Measurements from ENCODE around the gene ATP6V0E1.

ATP6V0E1 gene

GRCh38 chr5:172943906-172944305 is 39.7 kb upstream of the ATP6V0E1 start:
- H3K9me3 ChIP-seq (ENCODE audit: control insufficient read depth, low read length) = no peaks in the 10 kb centered on the region
- DNase-seq = no peak
- no peak overlapping the region for H3K27ac ChIP-seq (ENCODE audit: insufficient read depth, low read length, poor library complexity, severe bottlenecking)
- no peaks in the 10 kb centered on the region for H3K4me1 ChIP-seq (ENCODE audit: control insufficient read depth, insufficient read depth, low read length, poor library complexity, severe bottlenecking)
- H3K4me3 ChIP-seq (ENCODE audit: insufficient read depth, low read depth, low read length, poor library complexity, severe bottlenecking) = no peak overlapping the region
- H3K36me3 ChIP-seq (ENCODE audit: control insufficient read depth, insufficient read depth, low read length) = peaks cover 9% of the 10 kb centered on the region
- H3K27me3 ChIP-seq (replicated peaks; ENCODE audit: control insufficient read depth, insufficient read depth, low read length, poor library complexity, severe bottlenecking) = no peaks in the 10 kb centered on the region

DNA sequence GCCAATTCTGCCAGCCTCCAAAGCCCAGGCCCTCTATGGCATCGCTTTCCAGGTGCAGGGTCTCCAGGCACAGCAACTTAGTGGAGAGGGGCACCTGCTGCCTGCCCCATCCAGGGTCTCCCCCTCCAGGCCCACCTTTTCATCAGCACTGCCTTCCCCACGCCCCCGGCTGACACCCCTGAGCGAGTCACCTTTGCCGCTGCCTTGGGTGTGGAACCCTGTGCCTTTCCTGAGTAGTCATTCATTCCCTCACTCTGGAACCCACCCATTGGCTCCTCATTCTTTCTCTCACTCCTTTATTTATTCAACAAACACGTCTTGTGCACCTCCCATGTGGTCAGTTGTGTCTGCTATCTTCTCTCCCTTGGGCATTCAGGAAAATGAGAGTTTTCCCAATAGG is 38.8 kb upstream of the ATP6V0E1 start:
- DNase-seq = no peak
- Histone ChIP-seq H3K27ac (ENCODE audit: insufficient read depth, low read length, poor library complexity, severe bottlenecking) (no peak overlapping the region), H3K36me3 (ENCODE audit: control insufficient read depth, insufficient read depth, low read length) (peaks cover 9% of the 10 kb centered on the region), H3K4me1 (ENCODE audit: control insufficient read depth, insufficient read depth, low read length, poor library complexity, severe bottlenecking) (no peaks in the 10 kb centered on the region), H3K27me3 (replicated peaks; ENCODE audit: control insufficient read depth, insufficient read depth, low read length, poor library complexity, severe bottlenecking) (no peaks in the 10 kb centered on the region), H3K9me3 (ENCODE audit: control insufficient read depth, low read length) (no peaks in the 10 kb centered on the region), H3K4me3 (ENCODE audit: insufficient read depth, low read depth, low read length, poor library complexity, severe bottlenecking) (no peak overlapping the region)

DNA sequence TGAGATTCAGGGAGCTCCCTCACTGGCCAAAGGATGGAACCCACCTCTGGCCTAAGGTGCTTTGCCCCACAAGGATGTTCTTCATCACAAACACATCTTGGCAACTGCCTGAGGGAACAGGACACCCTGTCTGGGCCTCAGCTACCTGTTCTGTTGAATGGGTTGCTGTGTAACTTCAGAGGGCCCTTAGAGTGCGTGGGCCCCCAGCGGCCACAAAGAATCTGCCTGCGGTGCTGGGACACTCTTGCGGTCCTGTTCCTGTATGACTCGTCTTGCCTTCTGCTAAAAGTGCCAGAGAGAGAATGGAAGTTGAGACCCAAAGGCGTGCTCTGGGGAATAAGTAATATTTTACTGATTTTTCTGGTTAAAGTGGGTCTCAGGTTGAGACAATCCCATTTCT is 38.4 kb upstream of the ATP6V0E1 start:
- DNase-seq = no peak
- Histone ChIP-seq H3K27me3 (replicated peaks; ENCODE audit: control insufficient read depth, insufficient read depth, low read length, poor library complexity, severe bottlenecking) (no peaks in the 10 kb centered on the region), H3K4me1 (ENCODE audit: control insufficient read depth, insufficient read depth, low read length, poor library complexity, severe bottlenecking) (no peaks in the 10 kb centered on the region), H3K36me3 (ENCODE audit: control insufficient read depth, insufficient read depth, low read length) (peaks cover 9% of the 10 kb centered on the region), H3K4me3 (ENCODE audit: insufficient read depth, low read depth, low read length, poor library complexity, severe bottlenecking) (no peak overlapping the region), H3K9me3 (ENCODE audit: control insufficient read depth, low read length) (no peaks in the 10 kb centered on the region), H3K27ac (ENCODE audit: insufficient read depth, low read length, poor library complexity, severe bottlenecking) (no peak overlapping the region)

GRCh38 chr5:172946146-172946545 is 37.4 kb upstream of the ATP6V0E1 start:
- H3K36me3 ChIP-seq (ENCODE audit: control insufficient read depth, insufficient read depth, low read length) = peaks cover 10% of the 10 kb centered on the region
- H3K9me3 ChIP-seq (ENCODE audit: control insufficient read depth, low read length) = no peaks in the 10 kb centered on the region
- H3K27ac ChIP-seq (ENCODE audit: insufficient read depth, low read length, poor library complexity, severe bottlenecking) = no peak overlapping the region
- no peaks in the 10 kb centered on the region for H3K27me3 ChIP-seq (replicated peaks; ENCODE audit: control insufficient read depth, insufficient read depth, low read length, poor library complexity, severe bottlenecking)
- H3K4me3 ChIP-seq (ENCODE audit: insufficient read depth, low read depth, low read length, poor library complexity, severe bottlenecking) = no peak overlapping the region
- H3K4me1 ChIP-seq (ENCODE audit: control insufficient read depth, insufficient read depth, low read length, poor library complexity, severe bottlenecking) = no peaks in the 10 kb centered on the region
- DNase-seq = no peak

DNA sequence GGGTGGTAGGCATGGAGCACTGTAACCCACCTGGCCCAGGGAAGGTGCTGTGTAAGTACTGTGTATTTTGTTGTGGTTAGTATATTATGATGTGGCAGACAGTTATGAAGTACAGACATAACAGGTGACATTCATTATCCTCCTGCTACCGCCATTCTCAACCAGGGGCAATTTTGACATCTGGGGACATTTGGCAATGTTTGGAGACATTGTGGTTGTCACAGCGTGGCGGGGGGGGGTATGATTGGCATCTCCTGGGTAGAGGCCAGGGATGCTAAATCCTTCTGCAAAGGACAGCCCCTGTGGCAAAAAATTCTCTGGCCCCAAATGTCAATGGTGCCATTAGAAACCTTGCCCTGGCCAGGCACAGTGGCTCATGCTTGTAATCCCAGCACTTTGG is 34.1 kb upstream of the ATP6V0E1 start:
- H3K9me3 ChIP-seq (ENCODE audit: control insufficient read depth, low read length) = no peaks in the 10 kb centered on the region
- H3K36me3 ChIP-seq (ENCODE audit: control insufficient read depth, insufficient read depth, low read length) = peaks cover 17% of the 10 kb centered on the region
- no peak overlapping the region for H3K27ac ChIP-seq (ENCODE audit: insufficient read depth, low read length, poor library complexity, severe bottlenecking)
- DNase-seq = no peak
- H3K27me3 ChIP-seq (replicated peaks; ENCODE audit: control insufficient read depth, insufficient read depth, low read length, poor library complexity, severe bottlenecking) = no peaks in the 10 kb centered on the region
- H3K4me3 ChIP-seq (ENCODE audit: insufficient read depth, low read depth, low read length, poor library complexity, severe bottlenecking) = no peak overlapping the region
- H3K4me1 ChIP-seq (ENCODE audit: control insufficient read depth, insufficient read depth, low read length, poor library complexity, severe bottlenecking) = no peaks in the 10 kb centered on the region

DNA sequence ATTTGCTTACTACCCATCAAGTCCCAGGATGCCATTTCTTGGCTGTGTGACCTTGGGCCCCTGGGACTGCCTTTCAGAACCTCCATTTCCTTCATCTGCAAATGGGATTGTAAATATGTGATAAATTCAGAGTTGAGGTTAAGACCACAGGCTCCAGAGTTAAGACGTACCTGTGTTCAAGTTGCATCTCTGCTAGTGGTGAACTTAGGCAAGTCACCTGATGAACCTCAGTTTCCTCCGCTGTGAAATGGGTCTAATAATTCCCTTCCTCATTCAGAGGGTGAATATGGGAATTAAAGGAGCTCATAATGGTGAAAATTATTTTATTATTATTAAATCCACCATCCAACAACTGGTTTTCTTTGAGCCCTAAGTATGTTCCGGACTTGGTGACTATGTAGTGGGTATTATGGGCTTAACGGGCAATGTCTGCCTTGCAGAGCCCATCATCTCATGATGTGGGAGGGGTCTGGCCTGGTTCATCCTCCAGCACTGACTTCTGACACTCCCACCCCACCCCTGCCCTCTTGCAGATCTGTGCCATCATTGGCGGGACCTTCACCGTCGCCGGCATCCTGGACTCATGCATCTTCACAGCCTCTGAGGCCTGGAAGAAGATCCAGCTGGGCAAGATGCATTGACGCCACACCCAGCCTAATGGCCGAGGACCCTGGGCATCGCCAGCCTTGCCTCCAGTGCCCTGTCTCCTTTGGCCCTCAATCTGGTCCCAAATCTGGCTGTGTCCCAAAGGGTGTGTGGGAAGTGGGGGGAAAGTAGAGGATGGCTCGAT is 33.2 kb upstream of the ATP6V0E1 start:
- no peaks in the 10 kb centered on the region for H3K4me1 ChIP-seq (ENCODE audit: control insufficient read depth, insufficient read depth, low read length, poor library complexity, severe bottlenecking)
- H3K27me3 ChIP-seq (replicated peaks; ENCODE audit: control insufficient read depth, insufficient read depth, low read length, poor library complexity, severe bottlenecking) = no peaks in the 10 kb centered on the region
- peaks cover 17% of the 10 kb centered on the region for H3K36me3 ChIP-seq (ENCODE audit: control insufficient read depth, insufficient read depth, low read length)
- H3K9me3 ChIP-seq (ENCODE audit: control insufficient read depth, low read length) = no peaks in the 10 kb centered on the region
- no peak overlapping the region for H3K4me3 ChIP-seq (ENCODE audit: insufficient read depth, low read depth, low read length, poor library complexity, severe bottlenecking)
- no peak for DNase-seq
- no peak overlapping the region for H3K27ac ChIP-seq (ENCODE audit: insufficient read depth, low read length, poor library complexity, severe bottlenecking)

DNA sequence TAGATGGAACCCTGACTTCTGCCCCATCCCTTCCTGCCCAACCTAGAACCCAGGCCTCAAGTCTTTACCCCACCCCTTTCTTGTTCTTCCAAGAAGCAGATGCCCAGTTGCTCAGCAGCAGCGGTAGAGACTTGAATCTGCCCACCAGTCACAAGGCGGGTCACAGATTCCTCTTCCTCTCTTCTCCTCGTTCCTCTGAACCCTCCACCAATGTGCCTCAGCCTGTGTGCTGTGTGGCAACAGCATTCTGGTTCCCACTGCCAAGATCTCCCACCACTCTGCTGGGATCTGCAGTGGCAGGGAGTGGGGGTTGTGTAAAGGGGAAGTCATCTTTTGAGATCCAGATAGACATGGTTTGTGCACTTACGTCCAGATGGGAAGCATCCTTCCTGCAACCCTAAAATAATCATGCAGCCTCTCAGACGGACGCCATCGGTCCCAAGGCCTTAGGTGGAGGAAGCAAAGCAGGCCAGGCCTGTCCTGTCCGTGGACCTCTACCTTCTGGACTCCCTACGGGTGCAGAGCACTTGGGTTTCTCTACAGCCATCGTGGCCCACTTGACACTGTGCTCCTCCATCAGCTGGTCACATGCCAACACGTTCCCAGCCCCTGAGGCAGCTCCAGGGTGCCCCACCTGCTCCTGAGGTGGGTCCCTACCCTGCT is 32.1 kb upstream of the ATP6V0E1 start:
- no peak for DNase-seq
- H3K36me3 ChIP-seq (ENCODE audit: control insufficient read depth, insufficient read depth, low read length) = peaks cover 14% of the 10 kb centered on the region
- no peaks in the 10 kb centered on the region for H3K27me3 ChIP-seq (replicated peaks; ENCODE audit: control insufficient read depth, insufficient read depth, low read length, poor library complexity, severe bottlenecking)
- no peaks in the 10 kb centered on the region for H3K9me3 ChIP-seq (ENCODE audit: control insufficient read depth, low read length)
- H3K4me3 ChIP-seq (ENCODE audit: insufficient read depth, low read depth, low read length, poor library complexity, severe bottlenecking) = no peak overlapping the region
- no peak overlapping the region for H3K27ac ChIP-seq (ENCODE audit: insufficient read depth, low read length, poor library complexity, severe bottlenecking)
- H3K4me1 ChIP-seq (ENCODE audit: control insufficient read depth, insufficient read depth, low read length, poor library complexity, severe bottlenecking) = no peaks in the 10 kb centered on the region

GRCh38 chr5:172952034-172952511 is 31.5 kb upstream of the ATP6V0E1 start:
- Histone ChIP-seq H3K27me3 (replicated peaks; ENCODE audit: control insufficient read depth, insufficient read depth, low read length, poor library complexity, severe bottlenecking) (no peaks in the 10 kb centered on the region), H3K9me3 (ENCODE audit: control insufficient read depth, low read length) (no peaks in the 10 kb centered on the region), H3K4me1 (ENCODE audit: control insufficient read depth, insufficient read depth, low read length, poor library complexity, severe bottlenecking) (no peaks in the 10 kb centered on the region), H3K27ac (ENCODE audit: insufficient read depth, low read length, poor library complexity, severe bottlenecking) (no peak overlapping the region), H3K36me3 (ENCODE audit: control insufficient read depth, insufficient read depth, low read length) (peaks cover 14% of the 10 kb centered on the region), H3K4me3 (ENCODE audit: insufficient read depth, low read depth, low read length, poor library complexity, severe bottlenecking) (no peak overlapping the region)
- DNase-seq = no peak

- Histone ChIP-seq H3K36me3 (ENCODE audit: control insufficient read depth, insufficient read depth, low read length) (peaks cover 14% of the 10 kb centered on the region), H3K9me3 (ENCODE audit: control insufficient read depth, low read length) (no peaks in the 10 kb centered on the region), H3K4me1 (ENCODE audit: control insufficient read depth, insufficient read depth, low read length, poor library complexity, severe bottlenecking) (peaks cover 3% of the 10 kb centered on the region), H3K27me3 (replicated peaks; ENCODE audit: control insufficient read depth, insufficient read depth, low read length, poor library complexity, severe bottlenecking) (no peaks in the 10 kb centered on the region), H3K4me3 (ENCODE audit: insufficient read depth, low read depth, low read length, poor library complexity, severe bottlenecking) (no peak overlapping the region), H3K27ac (ENCODE audit: insufficient read depth, low read length, poor library complexity, severe bottlenecking) (no peak overlapping the region)
- DNase-seq = no peak
Observed at GRCh38 chr5:172953776-172954675, 29.5 kb upstream of the ATP6V0E1 start.
